Stimulated activated CD4-positive, alpha-beta T cell treated with anti-CD3 and anti-CD28 coated beads, Interleukin-2, amount 100 ng/mL, for 48 hours (primary cell): Measurements from ENCODE around the gene FHIP1A.
"Not testable (repeated sequence)": the region's sequence is repeated elsewhere in the genome, so short reads cannot be mapped to it uniquely, and the experiment has no call there.

Experiments
- DNase-seq, 2 donors: peaks; one replicate each; pipeline ENCODE4 v3.0.0-alpha.2; 2020

FHIP1A gene

GRCh38 chr4:151408630-151409469 is at the start of gene FHIP1A:
Gene FHIP1A, plus strand, starts transcription at chr4:151409176. Its CDS starts 157,084 bp downstream, at chr4:151566260.
- DNase-seq, result peak; percentile 60 to 71

GRCh38 chr4:151359576-151359975 is 49.4 kb upstream of the FHIP1A start:
- DNase-seq, result no peak

GRCh38 chr4:151361126-151361525 is 47.9 kb upstream of the FHIP1A start:
- no peak for DNase-seq

GRCh38 chr4:151361966-151362365 is 47.0 kb upstream of the FHIP1A start:
- no peak for DNase-seq

GRCh38 chr4:151362404-151363164 is 46.4 kb upstream of the FHIP1A start:
- DNase-seq, result peak; percentile 74 to 75

GRCh38 chr4:151376540-151376939 is 32.4 kb upstream of the FHIP1A start:
- no peak for DNase-seq

- DNase-seq, result no peak
These were observed 19.7 kb upstream of the FHIP1A start for GRCh38 chr4:151389311-151389710.

- not testable (repeated sequence) for DNase-seq
These were observed 19.2 kb upstream of the FHIP1A start for GRCh38 chr4:151389799-151390198.

- no peak for DNase-seq
These were observed 13.1 kb upstream of the FHIP1A start for GRCh38 chr4:151395873-151396272.

- no peak for DNase-seq
These were observed 8.6 kb upstream of the FHIP1A start for GRCh38 chr4:151400343-151400742.

- no peak for DNase-seq
These were observed 7.2 kb upstream of the FHIP1A start for GRCh38 chr4:151401739-151402138.

GRCh38 chr4:151402145-151402865 is 6.7 kb upstream of the FHIP1A start:
- DNase-seq, result no peak

- no peak for DNase-seq
These were observed 5.3 kb upstream of the FHIP1A start for GRCh38 chr4:151403656-151404055.

GRCh38 chr4:151404802-151405201 is 4.2 kb upstream of the FHIP1A start:
- not testable (repeated sequence) for DNase-seq

- DNase-seq, result no peak
These were observed 2.0 kb upstream of the FHIP1A start for GRCh38 chr4:151407018-151407417.

GRCh38 chr4:151407466-151408379 is 1.3 kb upstream of the FHIP1A start:
- DNase-seq, result peak; percentile 13 to 29

- DNase-seq, result no peak
These were observed 671 bp upstream of the FHIP1A start for GRCh38 chr4:151408380-151408629.

GRCh38 chr4:151409470-151410313 is 716 bp downstream of the FHIP1A start:
- no peak for DNase-seq

GRCh38 chr4:151415978-151416377 is 7.0 kb downstream of the FHIP1A start:
- DNase-seq, result no peak

- no peak for DNase-seq
These were observed 8.2 kb downstream of the FHIP1A start for GRCh38 chr4:151417164-151417571.

GRCh38 chr4:151417766-151418376 is 8.9 kb downstream of the FHIP1A start:
- no peak for DNase-seq
